ENCODE measurements around the gene CLCN7. TPM values are rescaled to one million over a fixed set of nuclear protein-coding genes. Genes with fewer than 3 reads are reported as not detected.

Gene CLCN7
- total RNA-seq, 2 donors from 2014 or later = 42.3 to 44.9 TPM

DNA sequence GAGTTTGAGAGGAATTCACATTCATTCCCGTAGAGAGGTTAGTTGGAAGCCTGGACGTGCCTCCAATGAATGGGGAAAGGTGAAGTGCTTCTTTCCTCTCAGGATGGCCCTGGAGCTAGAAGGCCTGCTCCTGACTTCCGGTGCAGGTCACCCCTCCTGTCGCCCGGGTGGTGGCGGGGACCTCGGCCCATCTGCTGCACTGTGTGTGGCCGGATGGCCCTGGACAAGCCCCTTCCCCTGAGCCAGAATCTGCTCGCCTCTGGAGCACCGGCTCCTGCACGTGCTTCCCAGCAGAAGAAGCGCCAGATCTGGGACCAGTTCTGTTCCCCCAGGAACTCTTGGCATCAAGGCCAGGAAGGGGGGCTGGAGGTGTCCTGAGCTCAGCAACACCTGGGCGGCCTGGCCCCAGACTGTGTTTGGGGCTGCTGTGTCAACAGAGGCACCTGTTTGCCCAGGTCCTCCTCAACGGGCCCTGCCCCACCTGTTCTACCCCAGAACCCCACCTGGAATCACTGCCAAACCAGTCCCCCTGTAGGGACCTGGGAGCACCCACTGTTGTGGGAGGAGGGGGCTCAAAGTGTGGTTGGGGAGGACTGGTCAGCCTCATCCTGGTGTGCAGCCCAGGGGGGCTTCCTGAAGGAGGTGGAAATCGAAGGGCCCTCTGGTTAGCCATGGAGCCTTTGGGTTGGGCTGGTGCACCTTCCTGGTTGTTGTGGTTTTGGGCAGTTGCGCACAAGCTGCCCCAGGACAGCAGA lies 49.0 kb downstream of the CLCN7 start:
- intact Hi-C loops (cut with DNase I, micrococcal nuclease) = no loop called here
- DNase-seq = no peak
- no peak for ATAC-seq

DNA sequence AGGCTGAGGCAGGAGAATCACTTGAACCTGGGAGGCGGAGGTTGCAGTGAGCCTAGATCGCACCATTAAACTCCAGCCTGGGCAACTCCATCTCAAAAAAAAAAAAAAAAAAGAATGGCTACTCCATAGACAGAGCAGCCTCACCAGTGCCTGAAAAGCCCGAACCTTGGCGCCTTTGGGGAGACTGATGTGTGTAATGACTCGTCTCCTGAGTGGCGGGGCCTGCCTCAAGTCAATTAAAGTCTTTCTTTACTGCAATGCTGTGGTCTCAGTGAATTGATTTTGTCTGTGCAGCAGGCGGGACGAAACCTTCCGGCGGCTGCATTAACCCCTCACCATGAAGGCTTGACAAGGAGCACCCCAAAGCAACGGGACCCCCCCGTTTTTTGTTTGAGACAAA lies 50.8 kb downstream of the CLCN7 start:
- no peak for DNase-seq
- intact Hi-C loops (cut with DNase I, micrococcal nuclease) = no loop called here
- ATAC-seq = no peak

DNA sequence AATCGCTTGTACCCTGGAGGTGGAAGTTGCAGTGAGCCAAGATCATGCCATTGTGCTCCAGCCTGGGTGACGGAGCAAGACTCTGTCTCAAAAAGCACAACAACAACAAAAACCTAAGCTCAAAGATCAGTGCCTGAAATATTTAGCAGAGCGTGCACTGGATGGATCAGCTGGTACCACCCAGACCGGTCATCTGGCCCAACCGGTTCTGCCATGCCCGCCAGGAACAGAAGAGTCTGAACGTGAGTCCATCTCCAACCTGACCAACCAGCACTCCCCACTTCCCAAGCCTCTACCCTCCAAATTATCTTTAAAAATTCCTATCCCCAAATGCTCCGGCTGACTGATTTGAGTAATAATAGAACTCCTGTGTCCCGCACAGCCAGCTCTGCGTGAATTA lies 52.8 kb downstream of the CLCN7 start:
- ATAC-seq (no peak), DNase-seq (no peak)
- intact Hi-C loops (cut with DNase I, micrococcal nuclease) = no loop called here

DNA sequence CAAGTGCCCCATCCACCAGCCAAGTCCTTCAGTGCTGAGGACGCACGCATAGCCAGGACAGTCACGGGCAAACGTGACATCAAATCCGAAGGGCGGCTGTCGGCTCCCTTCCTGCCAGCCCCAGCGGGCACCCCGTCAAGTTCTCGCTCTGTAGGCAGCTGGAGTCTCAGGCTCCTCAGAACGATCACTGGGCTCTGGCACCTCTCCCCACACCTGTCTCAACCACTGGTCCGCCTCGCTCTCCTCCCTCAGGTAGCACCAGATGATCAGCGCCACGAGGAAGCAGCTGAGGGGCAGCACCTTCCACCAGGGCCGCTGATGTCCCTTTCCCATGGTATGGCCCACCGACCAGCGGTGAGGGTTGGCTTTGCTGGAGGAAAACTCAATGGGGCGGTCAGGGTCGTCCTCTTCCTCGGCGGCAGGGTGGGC lies 54.7 kb downstream of the CLCN7 start:
- DNase-seq = peak in 1 of 2 donors; percentile 26
- intact Hi-C loops (cut with DNase I, micrococcal nuclease) = no loop called here
- ATAC-seq = peak; percentile 24

DNA sequence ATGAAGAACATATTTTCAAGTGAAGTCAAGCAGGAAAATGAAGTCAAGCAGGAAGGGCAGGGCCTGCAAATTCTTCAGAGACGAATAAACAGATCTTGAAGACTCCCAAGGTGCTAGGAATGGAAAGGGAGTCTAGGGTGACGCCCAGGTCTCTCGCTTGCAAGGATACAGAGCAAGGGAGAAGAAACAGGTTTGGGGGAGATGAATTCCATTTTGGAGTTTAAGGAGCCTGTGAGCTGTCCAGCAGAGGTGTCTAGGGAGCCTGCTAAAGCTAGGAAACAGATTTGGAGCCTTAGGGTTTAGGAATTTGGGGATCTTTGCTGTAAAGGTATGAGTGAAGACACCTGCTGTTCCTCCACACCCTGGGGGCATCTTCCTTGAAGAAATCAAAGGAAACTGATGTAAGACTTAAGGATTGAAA lies 58.3 kb downstream of the CLCN7 start:
- DNase-seq (no peak), ATAC-seq (no peak)
- intact Hi-C loops (cut with DNase I, micrococcal nuclease) = no loop called here

DNA sequence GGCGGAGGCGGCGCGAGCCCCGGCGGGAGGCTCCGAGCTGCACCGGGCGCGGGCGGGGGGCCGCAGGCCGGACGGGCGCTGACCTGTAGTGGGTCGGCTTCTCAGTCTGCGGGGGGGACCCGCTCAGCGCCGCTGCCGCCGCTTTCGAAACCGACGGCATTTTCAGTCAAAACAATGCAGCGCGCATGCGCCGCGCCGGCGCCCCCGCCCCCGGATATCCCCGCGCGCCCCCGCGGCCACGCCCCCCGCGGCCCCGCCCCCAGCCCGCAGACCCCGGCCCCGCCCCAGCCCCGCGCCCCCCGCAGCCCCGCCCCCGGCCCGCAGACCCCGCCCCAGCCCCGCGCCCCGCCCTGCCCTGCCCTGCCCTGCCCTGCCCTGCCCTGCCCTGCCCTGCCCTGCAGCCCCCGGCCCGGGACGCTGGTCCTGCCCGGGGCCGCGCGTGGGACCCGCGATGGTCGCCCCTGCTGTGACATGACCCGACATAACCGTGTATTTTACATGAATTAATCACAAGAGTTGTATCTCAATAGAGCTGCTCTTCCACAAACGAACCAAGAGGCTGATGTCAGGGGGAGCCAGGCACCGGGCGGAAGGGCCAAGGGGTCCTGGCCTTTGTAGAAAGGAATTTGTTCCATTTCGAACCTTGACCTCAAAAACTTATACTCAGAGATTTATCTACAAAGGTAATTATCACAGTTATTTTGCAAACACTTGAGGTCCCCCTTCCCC lies 60.1 kb downstream of the CLCN7 start, which contains the start of gene UNKL:
Gene UNKL, minus strand, starts transcription at position 173 of the 729 bp plus-strand sequence. Its CDS starts 13 bp downstream, at position 160.
- DNase-seq (peak; percentile 75 to 87), ATAC-seq (peak; percentile 60)
- intact Hi-C loops (cut with DNase I, micrococcal nuclease) = no loop called here

DNA sequence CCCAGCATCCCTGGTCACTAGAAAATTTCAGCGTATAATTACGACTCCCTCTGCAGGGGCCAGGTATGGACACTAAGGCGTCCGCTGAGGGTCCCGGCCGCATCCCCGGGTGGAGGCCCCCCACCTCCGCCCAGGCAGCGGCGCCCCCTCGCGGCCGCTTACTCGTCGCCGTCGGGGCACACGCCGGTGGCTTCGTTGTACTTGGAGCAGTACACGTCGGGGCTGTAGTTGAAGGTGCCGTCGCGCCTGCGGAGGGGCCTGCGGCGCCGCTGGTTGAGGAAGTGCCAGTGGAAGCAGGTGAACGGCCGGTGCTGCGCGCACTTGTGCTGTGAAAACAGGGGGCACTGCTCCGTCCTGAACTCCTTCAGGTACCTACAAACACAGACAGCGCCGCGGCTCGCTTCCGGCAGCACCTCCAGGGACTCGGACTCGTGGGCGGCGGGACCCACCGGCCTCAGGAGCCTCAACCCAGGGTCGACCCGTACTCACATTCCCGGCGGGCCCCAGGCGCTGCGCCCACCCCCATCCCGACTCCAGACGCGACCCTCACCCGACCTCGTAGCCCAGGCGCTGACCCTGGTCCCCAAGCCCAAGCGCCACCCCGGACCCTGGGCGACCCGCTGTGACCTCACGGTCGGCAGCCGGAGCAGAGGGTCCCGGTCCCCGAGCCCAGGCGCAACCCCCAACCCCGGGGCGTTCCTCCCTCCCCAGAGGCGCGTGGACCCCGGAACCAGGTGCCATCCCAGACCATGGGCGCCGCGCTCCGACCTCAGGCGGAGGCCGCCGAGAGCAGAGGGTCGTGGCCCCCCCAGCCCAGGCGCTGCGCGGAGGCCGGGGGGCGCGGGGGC lies 60.9 kb downstream of the CLCN7 start:
- ATAC-seq = peak; percentile 69
- intact Hi-C loops (cut with DNase I, micrococcal nuclease) = no loop called here
- peak; percentile 66 to 77 for DNase-seq

DNA sequence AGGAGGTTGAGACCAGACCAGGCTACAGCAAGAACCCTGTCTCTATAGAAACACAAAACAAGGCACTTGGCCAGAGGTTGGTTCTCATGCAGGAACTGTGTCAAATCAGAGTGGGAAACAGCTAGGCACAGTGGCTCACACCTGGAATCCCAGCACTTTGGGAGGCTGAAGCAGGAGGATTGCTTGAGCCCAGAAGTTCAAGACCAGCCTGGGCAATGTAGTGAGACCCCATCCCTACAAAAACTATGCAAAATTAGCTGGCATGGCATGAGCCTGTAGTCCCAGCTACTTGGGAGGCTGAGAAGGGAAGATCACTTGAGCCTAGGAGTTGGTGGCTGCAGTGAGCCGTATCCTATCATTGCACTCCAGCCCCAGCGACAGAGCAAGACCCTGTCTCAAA lies 62.0 kb downstream of the CLCN7 start:
- ATAC-seq (no peak), DNase-seq (no peak)
- intact Hi-C loops (cut with DNase I, micrococcal nuclease) = no loop called here

DNA sequence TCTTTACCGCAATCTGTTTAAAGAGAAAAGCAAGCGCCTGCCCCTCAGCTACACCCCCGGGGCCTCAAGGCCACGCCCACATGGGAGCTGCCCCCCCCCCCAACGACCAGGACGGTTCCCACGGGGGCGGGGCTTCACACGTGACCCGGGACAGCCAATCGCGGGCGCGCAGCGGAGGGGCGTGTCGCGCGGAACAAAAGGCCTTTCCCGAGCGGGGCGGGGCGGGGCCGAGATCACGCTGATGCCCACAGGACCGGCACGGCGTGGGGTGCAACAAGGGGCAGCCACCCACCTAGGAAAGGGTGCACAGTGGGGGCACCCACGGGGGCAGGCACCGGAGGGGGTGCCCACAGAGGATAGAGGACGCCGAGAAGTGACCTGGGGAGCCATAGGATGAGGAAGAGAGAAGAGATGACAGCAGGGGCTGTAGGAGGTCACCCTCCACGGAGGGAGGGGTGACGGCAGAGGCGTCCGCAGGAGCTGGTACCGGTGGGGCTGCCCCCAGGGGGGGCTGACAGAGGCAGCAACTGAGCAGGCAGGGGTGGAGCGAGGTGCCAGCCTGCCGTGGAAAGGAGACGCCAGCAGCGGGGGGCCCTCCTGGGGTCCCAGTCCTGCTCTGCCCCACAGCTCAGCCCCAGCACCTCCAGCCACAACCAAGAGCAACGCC lies 66.5 kb downstream of the CLCN7 start:
- DNase-seq (peak; percentile 92 to 98), ATAC-seq (peak; percentile 98)
- intact Hi-C loops (cut with DNase I, micrococcal nuclease) = no loop called here

DNA sequence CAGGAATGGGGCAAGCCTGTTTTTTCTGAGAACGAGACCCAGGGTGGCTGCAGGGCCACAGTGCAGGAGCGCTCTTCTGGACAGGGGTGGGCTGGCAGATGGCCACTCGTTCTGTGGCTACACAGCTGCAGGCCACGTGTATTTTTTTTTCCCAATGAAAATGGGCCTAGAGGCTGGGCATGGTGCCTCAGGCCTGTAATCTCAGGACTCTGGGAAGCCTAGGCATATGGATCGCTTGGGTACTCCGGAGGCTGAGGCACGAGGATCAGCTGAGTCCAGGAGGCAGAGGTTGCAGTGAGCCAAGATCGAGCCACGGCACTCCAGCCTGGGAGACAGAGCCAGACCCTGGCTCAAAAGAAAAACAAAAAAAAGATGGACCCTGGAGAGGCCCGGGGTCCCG lies 67.1 kb downstream of the CLCN7 start:
- ATAC-seq = no peak
- intact Hi-C loops (cut with DNase I, micrococcal nuclease) = no loop called here
- DNase-seq = no peak

DNA sequence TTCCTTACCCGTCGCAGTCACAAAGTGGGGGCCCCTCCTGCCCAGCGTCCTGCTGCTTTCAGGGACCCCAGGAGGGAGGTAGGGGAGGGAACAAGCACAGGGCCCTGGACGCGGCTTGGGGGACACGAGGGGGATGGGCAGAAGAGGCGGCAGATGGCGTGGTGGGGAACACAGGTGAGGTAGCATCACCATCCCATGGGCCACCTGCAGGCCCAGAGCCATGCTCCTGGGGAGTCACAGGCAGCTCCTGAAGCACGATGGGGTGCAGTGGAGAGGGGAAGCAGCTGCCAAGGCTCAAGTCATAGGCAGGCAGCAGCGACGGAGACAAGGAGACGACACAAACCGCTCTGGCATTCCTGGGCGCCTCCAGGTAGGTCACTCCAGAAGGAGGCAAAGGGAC lies 71.1 kb downstream of the CLCN7 start:
- no peak for ATAC-seq
- intact Hi-C loops (cut with DNase I, micrococcal nuclease) = no loop called here

DNA sequence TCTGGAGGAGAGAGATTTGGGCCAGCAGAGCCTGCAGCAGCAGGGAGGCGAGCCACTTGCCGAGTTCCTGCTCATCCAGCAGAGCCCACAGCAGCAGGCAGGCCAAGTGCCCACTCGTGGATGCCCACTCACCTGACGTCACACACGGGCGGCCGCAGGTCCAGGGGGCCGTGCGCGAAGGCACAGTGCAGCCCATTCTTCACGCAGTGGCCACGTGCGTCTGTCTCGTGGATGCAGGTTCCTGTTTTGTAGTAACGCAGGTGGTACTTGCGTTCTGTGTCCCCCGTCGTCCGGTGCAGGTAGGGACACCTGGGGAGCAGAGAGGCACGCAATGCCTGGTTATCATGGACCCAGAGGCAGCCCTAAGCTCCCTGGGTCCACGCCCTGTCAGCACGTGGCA lies 71.8 kb downstream of the CLCN7 start:
- DNase-seq (no peak), ATAC-seq (no peak)
- intact Hi-C loops (cut with DNase I, micrococcal nuclease) = no loop called here

More for the DNA sequence above, 71.1 kb downstream of the CLCN7 start:
- no peak for DNase-seq

DNA sequence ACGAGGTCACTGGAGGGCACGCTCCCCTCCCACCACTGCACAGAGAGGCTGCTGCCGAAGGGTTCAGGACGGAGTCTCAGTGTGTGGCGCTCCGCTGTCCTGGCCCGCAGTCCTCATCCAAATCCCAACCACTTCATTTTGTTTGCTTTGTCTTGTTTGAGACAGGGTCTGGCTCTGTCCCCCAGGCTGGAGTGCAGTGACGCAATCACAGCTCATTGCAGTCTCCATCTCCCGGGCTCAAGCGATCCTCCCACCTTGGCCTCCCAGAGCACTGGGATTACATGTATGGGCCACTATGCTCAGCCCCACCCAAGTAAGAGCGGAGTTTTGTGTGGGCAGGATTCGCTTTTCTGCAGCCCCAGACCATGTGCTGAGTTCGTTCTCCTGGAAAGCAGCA lies 73.1 kb downstream of the CLCN7 start:
- ATAC-seq (no peak), DNase-seq (no peak)
- intact Hi-C loops (cut with DNase I, micrococcal nuclease) = no loop called here

DNA sequence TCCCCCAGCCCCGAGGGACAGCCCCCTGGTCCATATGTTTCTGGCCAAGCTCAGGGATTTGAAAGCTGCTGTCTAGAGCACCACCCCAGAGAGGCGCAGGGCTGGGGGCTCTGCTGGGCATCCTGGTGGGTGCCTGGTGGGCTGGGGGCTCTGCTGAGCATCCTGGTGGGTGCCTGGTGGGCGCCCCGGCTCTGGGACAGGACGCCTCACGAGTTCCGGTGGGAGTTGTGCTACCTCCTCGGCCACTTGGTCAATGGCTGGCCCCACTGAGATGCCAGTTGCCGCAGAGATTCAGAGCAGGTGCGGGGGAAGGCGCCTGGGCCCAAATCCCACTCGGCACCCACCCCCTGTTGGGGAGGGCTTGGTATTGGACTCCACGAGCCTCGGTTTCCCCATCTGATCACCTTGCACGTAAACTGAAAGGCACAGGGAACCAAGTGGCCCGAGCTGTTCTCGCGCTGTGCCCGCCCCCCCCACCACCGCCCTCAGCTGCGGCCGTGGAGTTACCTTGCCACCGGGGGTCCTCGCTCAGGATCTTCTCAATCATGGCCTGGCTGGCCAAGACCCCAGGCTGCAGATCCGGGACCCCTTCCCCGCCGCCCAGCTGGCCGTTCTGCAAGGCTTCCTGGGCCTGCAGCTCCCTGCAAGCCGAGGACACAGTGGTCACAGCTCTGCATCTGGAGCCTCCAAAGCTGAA lies 73.6 kb downstream of the CLCN7 start:
- DNase-seq = no peak
- ATAC-seq = no peak
- intact Hi-C loops (cut with DNase I, micrococcal nuclease) = no loop called here

DNA sequence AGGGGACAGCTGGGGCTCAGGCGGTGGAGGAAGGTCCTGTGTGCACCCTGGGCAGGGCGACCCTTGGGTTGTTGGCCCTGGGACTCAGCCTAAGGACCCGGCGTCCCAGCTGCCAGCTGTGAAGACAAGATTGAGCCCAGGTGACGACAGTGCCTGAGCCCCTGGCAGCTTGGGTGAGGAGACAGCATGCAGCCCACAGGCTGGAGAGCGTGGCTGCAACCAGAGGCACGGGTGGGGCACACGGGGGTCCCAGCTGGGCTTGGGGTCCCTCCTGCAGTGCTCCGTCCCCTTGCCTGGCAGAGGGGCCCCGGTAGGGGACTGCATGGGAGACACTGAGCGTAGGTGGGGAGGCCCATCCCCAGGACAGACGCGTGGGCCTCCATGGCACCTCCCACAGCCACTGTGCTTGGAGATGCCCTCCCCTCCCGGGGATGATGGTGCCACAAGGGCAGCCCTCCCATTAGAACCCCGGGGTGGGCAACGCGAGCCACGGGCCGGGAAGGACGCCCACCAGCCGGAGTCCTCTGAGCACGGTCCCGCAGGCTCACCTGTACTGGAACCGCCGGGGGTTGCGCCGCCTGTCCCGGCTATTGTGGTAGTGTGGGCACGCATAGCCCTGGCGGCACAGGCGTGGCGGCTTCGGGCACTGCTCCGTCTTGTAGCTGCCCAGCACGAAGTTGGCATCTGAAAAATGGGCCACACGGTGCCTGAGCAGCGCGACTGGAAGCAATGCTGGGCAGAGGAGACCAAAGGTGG lies 75.8 kb downstream of the CLCN7 start:
- ATAC-seq (no peak), DNase-seq (no peak)
- intact Hi-C loops (cut with DNase I, micrococcal nuclease) = no loop called here

DNA sequence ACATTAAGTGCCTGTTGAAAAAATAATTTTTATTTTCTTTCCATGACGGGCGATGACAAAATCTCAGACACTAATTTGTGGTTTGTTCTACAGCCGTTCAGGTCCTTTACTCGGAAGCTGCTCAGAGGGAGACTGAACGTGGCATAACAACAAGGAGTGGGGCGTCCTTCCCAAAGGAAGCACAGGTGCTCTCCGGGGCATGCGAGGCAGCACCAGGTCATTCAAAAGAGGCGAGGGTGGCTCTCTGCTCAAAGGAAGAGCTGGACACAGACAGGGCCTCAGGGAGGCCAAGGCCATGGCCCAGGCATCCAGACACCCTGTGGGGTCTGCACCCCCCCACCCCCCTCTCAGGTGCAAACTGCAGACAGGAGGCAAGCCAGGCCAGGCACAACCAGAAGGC lies 76.5 kb downstream of the CLCN7 start:
- intact Hi-C loops (cut with DNase I, micrococcal nuclease) = no loop called here
- ATAC-seq = no peak
- no peak for DNase-seq

DNA sequence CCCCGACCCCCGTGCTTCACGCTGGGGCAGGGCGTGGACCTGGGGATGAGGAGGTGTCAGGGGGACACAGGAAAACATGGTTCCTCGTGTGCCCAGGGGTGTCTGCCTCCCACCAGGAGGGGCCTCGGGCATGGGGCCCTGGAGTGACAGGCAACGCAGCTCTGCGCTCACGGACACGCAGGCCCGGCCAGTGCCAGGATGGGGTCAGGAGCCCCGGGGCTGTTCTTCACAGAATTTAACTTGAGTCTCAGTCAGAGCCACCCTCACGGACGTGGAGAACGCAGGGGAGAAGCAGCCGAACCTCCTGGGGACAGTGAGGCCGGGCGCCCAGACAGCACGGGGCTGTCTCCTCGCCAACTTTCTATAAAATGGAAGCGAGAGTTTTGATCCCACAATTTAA lies 77.0 kb downstream of the CLCN7 start:
- no peak for ATAC-seq
- intact Hi-C loops (cut with DNase I, micrococcal nuclease) = no loop called here
- no peak for DNase-seq

All from left colon (tissue), 2 donors.